ENCODE measurements around the gene REST.
"Not testable (repeated sequence)": the region's sequence is repeated elsewhere in the genome, so short reads cannot be mapped to it uniquely, and the experiment has no call there.

REST gene

DNA sequence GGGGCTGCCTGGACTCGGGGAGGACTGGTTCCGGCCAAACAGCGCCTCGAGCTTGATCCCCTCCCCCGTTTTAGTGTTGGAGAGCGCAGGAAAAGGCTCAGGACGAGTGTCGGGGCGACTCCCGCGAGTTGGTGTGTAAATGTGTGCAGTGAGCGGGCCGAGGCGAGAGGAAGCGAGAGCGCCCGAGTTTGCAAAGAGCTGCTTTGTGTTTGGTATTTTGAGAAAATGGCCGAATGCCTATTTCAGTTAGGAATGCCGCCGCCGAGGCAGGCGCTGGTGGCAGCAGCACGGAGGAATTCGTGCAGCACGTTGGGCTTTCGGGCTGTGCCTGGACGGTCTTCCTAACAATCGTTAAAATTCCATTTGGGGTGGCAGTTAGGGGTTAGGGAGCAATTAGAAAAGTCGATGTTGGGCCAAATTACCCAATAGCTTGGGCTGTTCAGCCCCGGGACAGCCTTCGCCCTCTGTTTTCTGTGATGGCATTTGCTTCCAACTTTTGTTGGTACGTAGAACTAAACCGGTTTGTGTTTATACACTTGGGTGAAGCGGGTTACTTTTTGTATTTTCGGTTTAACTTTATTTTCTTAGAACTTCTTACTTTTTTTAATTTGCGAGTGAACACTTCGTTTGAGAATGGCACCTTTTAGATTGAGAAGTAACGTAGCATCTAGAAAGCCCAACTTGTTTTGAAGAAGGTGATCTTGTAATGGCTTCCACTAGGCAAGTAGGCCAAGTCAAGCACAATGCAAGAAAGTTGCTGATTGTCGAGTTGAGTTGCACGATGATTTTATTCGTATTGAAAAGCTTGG lies 1.6 kb downstream of the REST start:
- DNase-seq (ENCODE audit: low spot score), result peak; percentile 33

- DNase-seq (ENCODE audit: low spot score), result no peak
These were observed 2.7 kb downstream of the REST start for GRCh38 chr4:56910172-56910967.

GRCh38 chr4:56914336-56914735 lies 6.6 kb downstream of the REST start:
- no peak for DNase-seq (ENCODE audit: low spot score)

GRCh38 chr4:56914977-56915376 lies 7.3 kb downstream of the REST start:
- DNase-seq (ENCODE audit: low spot score), result not testable (repeated sequence)

- DNase-seq (ENCODE audit: low spot score), result no peak
These were observed 19.5 kb downstream of the REST start for GRCh38 chr4:56927196-56927595.

GRCh38 chr4:56930638-56931037 lies 22.9 kb downstream of the REST start:
- no peak for DNase-seq (ENCODE audit: low spot score)

GRCh38 chr4:56931924-56932323 lies 24.2 kb downstream of the REST start:
- no peak for DNase-seq (ENCODE audit: low spot score)

DNA sequence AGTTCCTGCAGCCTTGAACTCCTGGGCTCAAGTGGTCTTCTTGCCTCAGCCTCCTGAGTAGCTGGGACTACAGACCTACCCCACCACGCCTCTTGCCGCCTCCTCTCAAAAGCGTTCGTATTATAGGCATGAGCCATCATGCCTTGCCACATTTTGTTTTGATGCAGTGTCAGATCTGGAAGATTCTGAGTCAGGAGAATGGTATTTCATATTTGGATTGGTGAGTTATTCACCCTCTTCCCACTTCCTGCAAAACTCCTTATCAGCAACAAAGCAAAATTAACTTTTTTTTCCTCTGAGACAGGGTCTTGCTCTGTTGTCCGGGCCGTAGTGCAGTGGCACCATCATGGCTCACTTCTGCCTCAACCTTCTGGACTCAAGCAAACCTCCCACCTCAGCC lies 29.6 kb downstream of the REST start:
- peak; percentile 63 for DNase-seq (ENCODE audit: low spot score)

- DNase-seq (ENCODE audit: low spot score), result not testable (repeated sequence)
These were observed 32.1 kb downstream of the REST start for GRCh38 chr4:56939826-56940225.

GRCh38 chr4:56940403-56940802 lies 32.7 kb downstream of the REST start:
- no peak for DNase-seq (ENCODE audit: low spot score)

DNA sequence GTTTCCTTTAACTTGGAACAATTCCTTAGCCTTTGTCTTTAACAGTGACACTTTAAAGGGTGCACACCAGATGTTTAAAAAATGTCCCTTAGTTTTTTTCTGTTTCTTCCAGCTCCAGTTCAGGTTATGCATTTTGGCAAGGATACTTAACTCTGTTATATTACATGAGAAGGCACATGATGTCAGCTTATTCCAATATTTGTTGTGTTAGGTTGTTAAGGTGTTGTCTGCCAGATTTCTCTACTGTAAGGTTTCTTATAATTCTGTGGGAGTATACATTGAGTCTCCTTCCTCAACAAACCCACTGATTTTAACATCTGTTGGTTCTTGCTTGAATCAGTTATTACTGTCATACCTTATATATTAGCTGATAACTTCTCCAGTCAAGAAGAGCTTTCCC lies 33.3 kb downstream of the REST start:
- DNase-seq (ENCODE audit: low spot score), result no peak

GRCh38 chr4:56941403-56941802 lies 33.7 kb downstream of the REST start:
- no peak for DNase-seq (ENCODE audit: low spot score)

DNA sequence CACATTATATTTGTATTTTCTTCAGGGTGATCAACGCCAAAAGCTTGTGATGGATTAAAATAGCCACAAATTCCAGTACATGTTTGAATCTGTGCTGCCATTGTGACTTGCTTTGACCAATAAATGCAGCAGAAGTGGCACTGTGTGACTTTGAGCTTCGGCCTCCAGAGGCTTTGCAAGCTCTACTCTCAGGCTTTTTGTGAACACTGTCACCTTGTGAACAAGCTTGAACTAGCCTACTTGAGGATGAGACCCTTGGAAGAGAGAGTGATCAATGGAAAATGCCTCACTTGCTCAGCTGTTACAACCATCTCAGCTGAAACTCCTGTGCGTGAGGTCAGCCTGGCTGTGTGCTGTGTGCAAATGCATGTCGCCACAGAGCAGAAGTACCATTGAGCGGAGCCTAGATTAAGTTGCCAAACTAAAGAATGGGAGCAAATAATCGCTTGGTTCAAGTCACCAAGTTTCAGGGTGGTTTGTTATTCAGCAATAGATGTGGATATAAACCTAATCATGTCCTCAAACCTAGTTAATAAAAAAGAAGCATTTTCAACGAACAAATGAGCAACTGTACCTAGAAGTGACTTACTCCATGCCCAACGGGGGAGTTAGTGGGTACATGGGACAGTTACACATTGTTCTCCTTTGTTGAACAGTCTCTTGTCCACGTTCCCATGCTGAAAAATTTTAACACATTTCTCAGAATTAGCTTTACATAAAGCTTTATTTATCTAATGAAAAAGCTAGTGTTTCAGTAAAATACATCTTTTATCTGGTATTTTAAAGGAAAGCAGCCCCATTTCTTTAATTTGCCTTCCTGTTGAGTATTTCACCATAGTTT lies 46.2 kb downstream of the REST start:
- no peak for DNase-seq (ENCODE audit: low spot score)

- DNase-seq (ENCODE audit: low spot score), result no peak
These were observed 50.4 kb downstream of the REST start for GRCh38 chr4:56958111-56958517.

DNA sequence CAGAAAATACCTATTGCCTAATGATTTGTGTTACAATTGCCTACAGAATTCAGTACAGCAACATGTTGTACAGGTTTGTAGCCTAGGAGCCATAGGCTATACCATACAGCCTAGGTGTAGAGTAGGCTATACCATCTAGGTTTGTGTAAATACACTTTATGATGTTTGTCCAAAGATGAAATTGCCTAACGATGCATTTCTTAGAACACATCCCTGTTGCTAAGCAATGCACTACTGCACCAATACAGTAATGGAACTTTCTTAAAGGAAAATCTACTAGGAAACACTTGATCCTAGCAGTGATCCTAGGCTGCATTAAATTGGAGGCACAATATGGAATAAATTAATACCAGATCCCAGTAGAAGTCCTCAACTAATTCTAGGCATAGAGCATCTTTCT lies 51.4 kb downstream of the REST start:
- no peak for DNase-seq (ENCODE audit: low spot score)

DNA sequence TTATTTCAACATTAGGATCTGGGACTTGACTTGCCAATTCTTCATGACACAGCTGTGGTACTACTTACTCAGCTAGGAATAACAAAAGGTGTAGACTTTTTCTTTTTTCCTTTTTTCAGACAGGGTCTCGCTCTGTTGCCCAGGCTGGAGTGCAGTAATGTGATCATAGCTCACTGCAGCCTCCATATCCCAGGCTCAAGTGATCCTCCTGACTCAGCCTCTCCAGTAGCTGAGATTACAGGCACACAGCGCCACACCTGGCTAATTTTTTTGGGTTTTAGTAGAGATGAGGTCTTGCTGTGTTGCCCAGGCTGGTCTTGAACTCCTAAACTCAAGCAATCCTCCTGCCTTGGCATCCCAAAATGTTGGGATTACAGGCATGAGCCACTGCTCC lies 53.4 kb downstream of the REST start:
- DNase-seq (ENCODE audit: low spot score), result no peak

- no peak for DNase-seq (ENCODE audit: low spot score)
These were observed 63.7 kb downstream of the REST start for GRCh38 chr4:56971383-56971782.

DNA sequence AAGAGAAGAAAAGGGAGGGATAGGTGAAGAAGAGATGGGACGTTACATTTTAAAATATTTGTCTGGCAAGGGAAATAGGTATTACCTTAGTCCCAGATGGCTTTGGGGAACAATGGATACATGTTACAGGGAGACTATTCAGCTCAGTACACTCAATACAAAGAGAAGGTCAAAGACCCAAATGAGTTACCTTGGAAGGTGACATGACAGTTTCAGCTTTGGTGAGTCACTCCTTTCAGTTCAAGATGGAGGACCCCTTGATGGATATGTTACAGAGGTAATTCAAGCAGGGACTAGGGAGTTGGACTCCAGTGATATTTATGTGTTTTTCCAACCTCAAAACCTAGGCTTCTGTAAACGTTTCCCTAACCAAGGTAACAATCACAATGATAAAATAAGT lies 64.7 kb downstream of the REST start:
- DNase-seq (ENCODE audit: low spot score), result no peak

DNA sequence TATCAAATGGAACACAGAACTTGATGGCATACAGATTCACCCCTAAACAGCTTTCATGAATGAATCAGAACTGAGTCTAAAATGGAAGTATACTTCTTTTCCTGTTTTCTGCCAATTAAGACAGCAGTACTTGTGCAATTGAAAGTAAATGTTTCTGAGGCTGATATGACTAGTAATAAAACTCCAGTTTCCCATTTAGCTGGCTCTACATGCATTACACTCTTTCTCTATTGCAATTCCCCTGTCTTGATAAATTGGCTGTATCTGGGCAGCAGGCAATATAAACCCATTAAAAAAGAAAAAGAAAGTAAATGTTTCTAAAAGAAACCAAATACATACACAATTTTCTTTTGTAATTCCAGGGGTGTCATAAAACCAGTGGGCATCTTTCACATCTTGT lies 65.1 kb downstream of the REST start:
- DNase-seq (ENCODE audit: low spot score), result no peak

DNA sequence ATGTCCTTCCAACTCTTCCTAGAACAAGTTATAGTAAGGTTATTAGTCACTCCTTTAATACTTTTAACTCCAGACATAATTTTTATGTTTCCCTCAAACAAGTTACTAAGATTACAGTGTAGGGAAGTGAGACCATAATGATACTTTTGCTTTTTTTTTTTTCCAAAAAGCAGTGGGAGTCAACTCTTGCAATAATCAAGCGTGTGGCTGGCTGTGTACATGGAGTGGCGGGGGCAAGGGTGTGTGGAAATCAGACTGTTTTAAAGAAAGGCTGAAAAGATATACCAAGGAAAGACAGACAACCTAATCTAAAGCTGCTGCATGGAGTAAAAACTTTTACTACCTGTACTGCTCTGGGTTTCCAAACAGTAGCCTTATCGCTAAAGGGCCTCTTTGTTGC lies 65.6 kb downstream of the REST start:
- DNase-seq (ENCODE audit: low spot score), result no peak

DNA sequence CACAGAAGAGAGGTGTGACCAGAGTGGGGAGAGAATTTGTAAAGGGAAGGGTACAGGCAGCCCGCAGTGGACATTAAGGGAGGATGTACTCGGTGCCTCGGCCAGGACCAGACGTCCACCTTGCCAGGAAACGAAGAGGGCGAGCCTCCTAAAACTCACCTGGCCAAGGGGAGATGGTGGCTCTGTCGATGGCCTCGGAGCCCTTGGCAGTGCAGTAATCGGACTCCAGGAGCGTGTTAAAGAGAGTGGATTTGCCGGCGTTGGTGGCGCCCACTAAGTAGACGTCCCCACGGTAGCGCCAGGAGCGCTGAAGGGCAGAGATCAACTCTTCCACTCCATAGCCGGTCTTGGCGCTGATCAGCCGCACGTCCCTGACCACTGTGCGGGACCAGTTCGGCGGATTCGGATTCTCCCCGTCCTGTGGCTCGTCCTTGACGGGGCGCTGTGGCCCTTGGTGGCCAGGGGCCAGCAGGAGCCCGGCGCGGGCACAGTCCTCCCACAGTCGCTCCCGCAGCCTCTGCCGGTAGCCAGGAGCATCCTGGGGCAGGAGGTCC lies 68.7 kb downstream of the REST start:
- DNase-seq (ENCODE audit: low spot score), result no peak

DNA sequence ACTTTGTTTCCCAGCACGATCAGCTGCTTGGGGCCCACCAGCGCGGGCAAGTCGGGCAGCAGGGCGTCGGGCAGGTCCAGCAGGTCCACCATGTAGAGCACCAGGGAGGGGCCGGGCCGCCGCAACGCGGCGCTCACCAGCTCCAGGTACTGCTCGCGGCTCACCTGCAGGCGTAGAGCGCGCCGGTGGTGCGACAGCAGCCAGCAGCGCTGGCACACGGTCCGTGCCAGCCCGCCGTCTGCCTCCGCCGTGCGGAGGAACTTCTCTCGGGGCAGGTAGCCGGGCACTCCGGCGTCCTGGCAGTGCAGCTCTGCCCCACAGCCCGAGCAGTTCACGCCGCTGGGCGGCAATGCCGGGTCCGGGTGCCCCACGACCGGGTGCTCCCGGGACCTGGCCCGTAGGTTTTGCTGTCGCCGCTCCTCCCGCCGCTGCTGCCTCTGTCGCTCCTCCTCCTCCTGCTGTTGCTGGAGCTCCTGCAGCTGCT lies 69.2 kb downstream of the REST start:
- no peak for DNase-seq (ENCODE audit: low spot score)
